ENCODE data around the gene CABLES1.

The CABLES1 gene

DNA sequence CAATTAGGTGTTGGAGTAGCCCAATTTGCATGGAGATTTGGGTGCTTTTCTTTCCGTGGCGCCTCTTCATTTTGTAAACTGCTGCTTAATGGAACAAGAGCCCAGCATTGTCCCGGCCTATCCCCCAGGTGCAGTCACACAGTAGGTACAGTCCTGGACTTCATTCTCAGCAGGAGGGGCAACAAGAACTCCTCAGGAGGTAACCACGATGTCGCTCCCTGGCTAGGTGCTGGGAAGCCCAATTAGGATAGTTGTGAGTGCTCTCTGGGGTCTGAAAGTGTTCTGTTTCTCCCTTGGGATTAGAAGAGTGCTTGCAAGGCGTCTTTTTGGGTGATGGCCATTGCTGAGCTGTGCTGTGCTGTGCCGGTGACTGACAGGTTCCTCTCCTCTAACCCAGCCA lies 53.8 kb downstream of the CABLES1 start:
- no peak for FAIRE-seq
- DNase-seq (ENCODE audit: insufficient read length, low spot score) = no peak

DNA sequence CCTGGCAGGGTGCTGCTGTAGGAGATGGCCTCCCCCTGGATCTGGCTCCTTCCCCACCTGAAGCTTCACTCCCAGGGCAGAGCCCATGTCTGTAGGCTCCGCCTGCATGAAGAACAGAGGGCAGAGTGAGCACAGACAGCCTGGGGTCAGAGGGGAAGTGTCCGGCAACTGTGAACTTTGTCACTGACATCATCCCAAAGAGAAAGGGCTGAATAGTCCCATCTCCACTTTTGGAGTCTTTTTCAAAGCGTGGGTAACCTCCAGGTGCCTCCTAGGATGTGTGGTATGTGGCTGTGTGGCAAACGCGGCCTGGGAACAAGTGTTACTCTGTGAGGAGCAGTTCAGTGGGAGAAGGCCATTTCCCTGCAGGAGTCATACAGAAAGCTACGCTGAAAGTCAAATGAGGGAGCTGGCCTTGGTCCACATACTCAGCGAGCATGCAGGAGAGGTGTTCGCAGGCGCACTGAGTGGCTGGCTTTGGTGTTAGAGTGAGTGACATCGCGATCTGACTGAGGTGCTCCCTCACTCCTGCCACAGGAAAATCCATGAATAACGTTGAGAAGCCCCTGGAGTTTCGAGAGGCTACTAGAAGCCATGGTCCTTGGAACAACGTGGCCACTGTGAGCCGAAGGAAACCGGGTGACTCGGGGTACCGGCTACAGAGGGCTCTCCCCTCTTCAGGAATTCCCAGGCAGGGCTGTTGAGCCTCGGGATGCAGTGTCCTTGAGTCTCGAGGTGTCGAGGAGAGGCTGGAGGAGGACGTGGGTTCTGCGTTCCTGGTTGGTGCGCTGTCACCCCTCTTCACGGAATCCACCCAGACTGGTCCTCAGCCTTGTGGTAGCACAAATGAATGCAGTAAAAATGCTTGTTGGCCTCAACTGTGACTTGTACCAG lies 54.7 kb downstream of the CABLES1 start:
- FAIRE-seq = no peak
- no peak for DNase-seq (ENCODE audit: insufficient read length, low spot score)

DNA sequence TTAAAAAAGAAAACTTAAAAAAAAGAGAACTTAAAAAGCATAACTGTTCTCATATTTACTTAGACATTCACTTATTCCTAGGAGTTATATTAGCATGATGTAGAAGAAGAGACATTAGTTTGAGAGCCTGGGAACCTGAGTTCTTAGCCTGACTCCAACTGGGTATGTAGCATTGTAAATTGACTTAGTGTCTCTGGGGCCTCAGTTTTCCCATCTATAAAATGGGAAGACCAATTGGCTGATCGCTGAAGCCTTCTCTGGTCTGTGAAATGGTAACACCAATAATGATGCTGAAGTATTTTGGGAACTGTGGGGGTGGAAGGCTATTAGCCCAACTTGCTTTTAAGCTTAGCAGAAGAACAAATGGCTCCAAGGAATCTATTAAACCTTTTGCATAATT lies 55.9 kb downstream of the CABLES1 start:
- DNase-seq (ENCODE audit: insufficient read length, low spot score) (no peak), FAIRE-seq (no peak)

DNA sequence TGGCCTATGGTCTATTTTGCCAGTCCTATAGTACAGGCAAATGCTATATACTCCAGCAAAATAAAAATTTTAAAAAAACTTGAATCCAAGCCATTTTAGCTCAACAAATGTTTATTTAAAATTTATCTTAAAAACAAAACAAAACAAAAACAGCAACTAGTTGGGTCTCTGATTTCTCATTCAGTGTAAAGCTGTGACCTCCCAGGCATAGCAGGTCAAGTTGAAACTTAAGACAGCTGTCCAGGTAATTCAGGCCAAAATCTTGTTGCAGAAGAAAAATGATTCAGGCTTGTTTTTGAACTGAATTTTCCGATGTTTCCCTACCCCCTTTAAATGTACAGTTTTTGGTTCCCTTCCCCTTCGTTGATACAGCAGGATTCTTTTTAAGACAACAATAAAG lies 58.5 kb downstream of the CABLES1 start:
- no peak for FAIRE-seq

DNA sequence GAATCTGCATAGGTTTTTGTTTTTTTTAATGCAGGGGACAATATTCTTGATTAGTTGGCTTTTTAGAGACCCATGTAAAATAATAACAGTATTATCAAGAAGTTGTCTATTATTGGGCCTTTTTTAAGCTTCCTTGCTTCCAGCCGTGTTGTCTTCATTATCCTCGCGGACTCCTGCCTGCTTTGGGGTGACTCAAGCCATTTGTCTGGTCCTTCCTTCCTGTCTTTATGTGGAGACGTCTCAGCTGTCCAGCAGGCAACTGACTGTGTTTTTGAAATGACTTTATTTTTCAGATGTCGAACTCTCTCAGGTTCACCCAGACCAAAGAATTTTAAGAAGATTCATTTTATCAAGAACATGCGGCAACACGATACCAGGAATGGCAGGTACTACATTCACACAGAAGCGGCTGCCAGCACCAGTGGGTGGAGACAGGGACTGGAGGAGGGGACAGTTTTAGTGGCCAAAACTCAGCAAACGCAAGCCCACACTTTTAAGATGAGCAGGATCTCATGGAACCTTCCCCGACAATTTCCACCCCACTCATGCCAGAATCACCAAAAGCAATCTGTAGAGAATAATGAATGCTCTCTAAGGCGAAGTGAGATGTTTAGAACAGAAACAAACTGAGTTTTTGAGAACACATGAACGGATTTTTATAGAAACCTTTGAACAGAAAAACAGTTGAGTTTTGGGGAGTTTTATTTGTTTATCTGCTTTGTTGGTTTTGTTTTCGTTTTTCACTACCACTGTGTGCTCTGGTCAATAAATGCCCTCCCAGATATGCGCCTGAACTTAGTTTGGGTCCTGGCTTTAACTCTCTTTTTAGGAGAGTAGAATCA lies 59.1 kb downstream of the CABLES1 start:
- DNase-seq (ENCODE audit: insufficient read length, low spot score) = no peak

More for the DNA sequence above, 58.5 kb downstream of the CABLES1 start:
- DNase-seq (ENCODE audit: insufficient read length, low spot score) = no peak

DNA sequence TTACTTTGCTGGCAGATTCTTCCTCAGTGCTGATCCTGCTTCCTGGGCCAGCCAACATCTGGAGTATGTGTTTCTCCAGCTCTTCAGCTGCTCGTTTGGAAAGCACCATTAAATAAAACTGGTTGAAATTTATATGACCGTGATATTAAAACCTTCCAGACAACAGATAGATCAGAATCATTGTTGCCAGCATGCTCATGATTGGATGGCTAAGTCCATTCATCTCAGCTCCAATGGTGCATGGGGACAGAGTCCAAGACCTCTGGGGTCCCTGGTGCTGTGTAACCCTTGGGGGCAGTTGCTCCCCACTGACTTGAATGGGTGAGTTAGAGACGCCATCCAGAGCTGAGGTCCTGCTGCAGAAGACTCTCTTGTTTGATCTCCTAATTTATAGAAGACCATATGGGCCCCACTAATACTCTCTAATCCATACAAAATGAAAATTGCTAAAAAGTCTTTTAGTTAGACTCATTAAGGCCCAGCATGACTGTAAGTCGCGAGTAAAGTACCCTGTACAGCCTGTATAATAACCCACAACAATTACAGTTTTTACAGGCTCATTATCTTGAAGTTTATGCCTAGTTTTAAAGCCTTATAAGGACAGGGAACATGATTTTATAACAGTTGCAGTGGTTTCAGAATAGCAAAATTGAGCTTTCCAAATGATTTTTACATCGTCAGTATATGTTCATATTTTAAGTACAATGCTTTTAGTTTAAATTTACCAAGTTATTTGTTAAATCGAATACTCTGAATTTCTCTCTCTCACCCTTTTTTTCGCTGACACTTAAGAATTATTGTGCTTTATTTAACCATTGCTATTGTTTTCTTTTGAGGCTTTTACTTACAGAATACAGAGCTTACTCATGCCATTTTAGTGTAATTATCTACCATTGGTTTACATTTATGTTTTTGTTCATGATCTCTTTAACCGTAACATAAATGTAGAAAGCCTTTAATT lies 60.0 kb downstream of the CABLES1 start:
- DNase-seq (ENCODE audit: insufficient read length, low spot score) = no peak
- no peak for FAIRE-seq

More for the DNA sequence above, 59.1 kb downstream of the CABLES1 start:
- no peak for FAIRE-seq

DNA sequence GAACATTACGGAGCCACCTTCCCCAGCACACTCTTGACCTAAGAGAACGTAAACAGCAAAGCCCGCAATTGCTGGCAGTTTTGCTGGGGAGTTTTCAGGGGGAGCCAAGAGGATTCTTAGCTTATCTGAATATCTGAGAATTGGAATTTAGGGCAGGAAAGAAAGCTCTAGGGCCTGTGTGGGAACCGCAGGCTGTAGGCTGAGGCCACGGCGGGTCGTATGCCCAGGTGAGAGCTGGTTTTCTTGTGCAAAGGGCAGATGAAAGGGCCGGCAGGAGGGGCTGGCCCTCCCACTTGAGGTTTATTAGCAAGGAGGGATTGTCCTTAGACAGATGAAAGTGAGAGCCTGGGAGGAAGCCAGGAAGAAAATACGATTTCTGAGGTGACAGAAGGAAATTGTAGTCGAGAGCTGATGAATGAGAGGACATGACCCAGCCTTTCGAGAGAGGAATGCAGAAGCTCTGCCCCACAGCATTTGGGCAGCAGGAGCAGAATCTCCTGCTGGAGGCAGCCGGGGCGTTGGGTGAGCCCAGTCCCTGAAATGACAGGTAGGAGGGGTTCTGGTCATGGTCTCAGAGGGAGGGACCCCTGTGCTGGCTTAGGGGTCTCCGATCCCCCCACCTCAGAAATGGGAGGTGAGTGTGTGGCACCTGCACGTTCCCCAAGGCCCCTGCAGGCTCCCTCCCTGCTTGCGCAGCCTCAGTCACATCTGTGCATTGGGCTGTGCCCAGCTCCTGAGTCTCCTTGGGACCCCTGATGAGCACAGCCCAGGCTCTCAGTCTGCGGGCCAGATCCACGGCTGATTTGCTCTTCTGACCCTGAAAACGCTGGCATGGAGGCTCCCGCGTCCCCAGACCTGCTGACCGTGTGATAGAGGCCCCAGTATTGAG lies 61.1 kb downstream of the CABLES1 start:
- FAIRE-seq (no peak), DNase-seq (ENCODE audit: insufficient read length, low spot score) (no peak)

DNA sequence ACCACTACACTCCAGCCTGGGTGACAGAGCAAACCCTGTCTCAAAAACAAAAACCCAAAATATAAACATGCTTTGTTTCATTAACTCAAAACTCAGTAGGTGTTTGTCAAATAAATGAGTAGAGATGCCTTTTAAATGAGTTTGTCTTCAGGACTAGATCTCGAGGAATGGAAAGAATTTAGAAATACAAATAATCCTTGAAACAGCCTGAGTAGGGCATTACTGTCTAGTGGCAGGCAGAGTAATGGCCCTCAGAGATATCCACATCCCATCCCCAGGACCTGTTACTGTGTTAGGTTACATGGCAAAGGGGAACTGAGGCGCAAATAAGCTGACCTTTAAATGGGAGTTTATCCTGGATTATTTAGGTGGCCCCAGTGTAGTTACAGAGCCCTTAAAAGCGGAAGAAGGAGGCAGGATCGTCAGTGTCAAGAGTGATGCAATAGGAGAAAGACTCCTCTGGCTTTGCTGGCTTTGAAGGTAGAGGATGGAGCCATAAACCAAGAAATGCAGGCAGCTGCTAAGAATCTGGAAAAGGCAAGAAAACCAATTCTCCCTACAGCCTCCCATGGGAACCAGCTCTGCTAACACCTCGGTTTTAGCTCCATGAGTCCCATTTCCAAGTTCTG lies 63.0 kb downstream of the CABLES1 start:
- FAIRE-seq (no peak), DNase-seq (ENCODE audit: insufficient read length, low spot score) (no peak)

DNA sequence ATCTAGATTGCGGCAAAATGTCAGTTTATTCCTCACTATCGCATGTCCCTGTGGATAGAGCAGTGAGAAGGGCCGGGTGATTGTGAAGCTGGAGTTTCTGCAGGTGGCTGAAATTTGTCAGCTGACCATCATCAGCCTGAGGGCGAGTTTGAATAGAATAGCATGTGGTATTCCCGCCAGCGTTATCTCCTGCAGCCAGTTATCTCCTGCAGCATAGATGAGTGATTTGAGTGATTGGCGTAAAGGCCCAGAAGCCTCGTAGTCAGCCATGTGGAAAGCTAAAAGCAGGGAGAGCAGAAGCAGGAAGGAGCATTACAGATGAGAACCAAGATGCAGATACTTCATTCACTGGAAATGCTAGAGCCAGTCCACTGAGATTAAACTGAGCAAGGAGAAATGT lies 65.5 kb downstream of the CABLES1 start:
- FAIRE-seq (no peak), DNase-seq (ENCODE audit: insufficient read length, low spot score) (no peak)

DNA sequence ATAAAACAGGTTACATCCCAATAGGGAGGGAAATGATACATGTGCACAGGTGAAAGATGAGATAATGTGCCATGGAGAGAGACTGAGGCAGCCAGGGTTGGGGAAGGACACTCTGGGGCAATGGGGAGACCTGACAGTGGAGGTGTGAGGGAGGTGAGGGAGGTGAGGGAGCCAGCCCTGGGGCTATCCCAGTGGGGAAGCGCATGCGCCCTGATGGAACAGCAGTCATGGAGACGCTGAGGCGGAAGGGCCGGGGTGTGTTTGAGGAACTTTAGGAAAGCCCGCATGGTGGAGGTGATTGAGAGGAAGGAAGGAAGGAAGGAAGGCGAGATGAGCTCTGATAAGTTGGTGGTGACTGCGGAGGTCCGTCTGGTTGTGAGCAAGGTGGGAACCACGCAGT lies 66.5 kb downstream of the CABLES1 start:
- no peak for DNase-seq (ENCODE audit: insufficient read length, low spot score)
- FAIRE-seq = no peak

DNA sequence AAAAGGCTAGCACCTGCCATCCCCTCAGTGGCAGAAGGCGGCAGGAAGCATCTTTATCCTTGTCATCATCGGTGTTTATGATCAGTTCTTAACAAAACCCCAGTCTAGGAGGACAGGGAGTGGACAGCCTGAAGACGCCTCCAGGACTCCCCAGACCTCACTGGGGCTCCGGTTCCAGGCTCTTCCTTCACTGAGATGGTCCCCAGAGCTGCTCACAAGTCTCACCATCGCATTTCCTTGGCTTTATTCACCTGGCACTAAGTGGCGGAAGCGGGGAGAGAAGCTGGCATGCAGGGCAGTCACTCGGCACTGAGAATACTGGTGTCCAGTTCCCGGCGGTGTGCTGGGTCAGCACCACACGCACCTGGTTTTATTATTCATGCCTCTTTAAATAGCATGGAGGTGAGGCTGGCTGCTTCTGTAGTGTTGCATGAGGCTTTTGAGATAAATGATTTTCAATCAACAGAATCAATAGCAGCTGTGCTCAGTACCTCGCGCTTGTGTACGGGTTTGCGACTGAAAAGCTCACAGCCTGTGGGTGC lies 68.7 kb downstream of the CABLES1 start:
- FAIRE-seq = no peak
- no peak for DNase-seq (ENCODE audit: insufficient read length, low spot score)

DNA sequence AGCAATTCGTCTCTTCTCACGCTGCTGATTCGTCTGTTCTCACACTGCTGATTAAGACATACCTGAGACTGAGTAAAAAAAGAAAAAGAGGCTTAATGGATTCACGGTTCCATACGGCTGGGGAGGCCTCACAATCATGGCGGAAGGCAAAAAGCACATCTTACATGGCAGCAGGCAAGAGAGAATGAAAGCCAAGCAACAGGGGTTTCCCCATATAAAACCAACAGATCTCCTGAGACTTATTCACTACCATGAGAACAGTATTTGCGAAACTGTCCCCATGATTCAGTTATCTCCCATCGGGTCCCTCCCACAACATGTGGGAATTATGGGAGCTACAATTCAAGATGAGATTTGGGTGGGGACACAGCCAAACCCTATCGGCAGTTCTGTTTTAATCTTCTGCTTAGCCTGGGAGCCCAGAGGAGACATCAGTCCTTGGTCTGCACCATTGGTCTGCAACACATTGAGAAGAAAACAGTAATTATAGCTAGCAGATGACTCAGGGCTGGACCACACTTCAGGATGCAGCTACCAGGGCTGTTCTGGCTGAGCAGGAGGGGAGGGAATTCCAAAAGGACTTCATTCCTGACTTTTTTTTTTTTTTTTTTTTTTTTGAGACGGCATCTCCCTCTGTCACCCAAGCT lies 69.4 kb downstream of the CABLES1 start:
- DNase-seq (ENCODE audit: insufficient read length, low spot score) = no peak

DNA sequence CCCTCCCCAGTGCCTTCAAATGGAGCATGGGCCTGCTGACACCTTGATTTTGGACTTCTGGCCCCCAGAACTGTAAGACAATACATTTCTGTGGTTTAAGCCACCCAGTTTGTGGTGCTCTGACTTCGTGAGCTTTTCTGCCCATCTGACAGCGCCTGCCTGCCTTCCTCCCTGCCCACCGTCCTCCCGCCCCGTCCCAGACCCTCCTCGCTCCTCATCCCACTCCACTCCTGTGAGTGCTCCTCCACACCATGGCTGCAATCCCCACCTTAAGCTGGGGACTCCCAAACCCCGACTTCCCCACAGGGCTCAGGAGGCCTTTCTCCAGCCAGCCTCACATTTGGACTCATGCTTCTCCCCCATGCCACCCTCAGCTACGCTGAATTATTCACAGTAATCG lies 70.7 kb downstream of the CABLES1 start:
- FAIRE-seq = no peak
- no peak for DNase-seq (ENCODE audit: insufficient read length, low spot score)

More for the DNA sequence above, 69.4 kb downstream of the CABLES1 start:
- no peak for FAIRE-seq

DNA sequence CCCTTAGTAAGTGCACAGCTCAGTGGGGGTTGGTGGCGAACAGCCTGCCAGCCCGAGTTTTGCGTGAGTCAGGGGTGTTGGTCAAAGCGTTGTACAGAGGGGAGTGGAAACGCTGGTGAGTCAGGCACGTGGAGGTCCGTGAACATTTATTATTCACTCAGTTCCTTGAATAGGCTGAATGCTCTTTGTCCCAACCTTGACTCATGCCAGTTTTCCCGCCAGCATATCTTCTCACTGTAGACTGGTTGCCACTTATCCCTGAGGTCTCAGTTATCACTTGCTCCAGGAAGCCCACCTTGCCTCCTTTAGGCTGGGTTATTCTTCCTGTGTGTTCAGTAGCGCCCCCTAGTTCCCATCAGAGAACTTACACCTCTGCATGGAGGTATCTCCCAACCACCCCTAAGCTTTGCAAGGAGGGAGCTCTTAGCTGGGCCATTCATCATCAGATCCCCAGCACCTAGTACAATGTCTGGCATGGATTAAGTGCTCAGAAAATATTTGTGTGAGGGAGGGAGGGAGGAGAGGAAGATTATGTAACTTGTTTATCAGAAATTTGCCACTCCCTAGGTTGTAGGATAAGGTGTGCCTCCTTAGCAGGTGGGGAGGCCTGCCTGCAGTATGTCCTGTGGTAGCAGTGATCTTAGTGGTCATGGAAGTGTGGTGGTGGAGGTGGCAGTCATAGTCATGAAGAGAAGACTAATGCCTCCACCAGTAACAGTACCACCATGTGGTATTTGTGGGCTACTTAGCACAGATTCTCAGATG lies 72.1 kb downstream of the CABLES1 start:
- no peak for DNase-seq (ENCODE audit: insufficient read length, low spot score)
- no peak for FAIRE-seq

DNA sequence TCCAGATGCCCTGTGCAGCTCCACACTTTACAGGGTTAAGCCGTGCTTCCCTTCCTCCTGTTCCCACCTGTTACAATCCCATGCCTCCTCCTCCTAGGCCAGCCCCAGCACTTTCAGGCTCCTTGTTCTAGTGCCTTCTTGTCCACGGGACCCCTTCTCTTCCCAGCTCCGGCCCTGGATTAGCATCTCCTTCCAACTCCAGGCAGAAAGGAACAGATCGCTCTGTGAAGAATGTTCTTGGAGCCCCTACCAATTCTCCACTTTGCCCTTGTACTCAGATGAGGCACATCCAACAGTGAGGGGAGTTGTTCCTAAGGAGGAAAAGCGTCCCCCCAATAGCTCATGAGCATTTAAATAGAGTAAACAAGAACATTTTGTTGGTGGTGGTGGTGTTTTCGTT lies 72.7 kb downstream of the CABLES1 start:
- FAIRE-seq (no peak), DNase-seq (ENCODE audit: insufficient read length, low spot score) (no peak)

DNA sequence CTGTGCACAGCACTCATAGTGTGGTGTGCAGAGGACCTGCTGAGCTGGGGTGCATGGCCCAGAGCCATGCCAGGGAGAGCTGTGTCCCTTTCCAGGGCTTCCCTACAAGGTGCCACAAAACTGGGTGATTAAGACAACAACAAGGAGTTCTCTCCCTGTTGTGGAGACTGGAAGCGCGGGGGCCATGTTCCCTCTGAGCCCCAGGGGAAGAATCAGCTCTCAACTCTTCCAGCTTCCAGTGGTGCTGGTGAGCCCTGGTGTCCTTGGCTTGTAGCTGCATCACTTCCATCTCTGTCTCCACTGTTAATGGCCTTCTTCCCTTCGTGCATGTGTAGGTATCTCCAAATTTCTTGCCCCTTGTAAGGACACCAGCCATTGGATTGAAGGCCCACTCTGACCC lies 73.3 kb downstream of the CABLES1 start:
- DNase-seq (ENCODE audit: insufficient read length, low spot score) = no peak
- no peak for FAIRE-seq

DNA sequence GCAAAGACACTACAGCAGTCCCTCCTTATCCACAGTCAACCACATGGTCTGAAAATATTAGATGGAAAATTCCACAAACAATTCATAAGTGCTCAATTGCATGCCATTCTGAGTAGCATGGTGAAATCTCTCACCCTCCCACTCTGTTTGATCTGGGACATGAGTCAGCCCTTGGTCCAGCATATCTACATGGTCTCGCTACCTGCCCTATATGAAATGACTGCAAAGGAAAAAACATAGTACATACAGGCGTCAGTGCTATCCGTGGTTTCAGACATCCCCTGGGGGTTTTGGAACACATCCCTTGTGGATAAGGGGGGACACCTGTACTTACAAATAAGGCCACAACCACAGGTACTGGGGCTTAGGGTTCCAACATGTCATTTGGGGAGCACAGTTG lies 73.7 kb downstream of the CABLES1 start:
- FAIRE-seq = no peak

DNA sequence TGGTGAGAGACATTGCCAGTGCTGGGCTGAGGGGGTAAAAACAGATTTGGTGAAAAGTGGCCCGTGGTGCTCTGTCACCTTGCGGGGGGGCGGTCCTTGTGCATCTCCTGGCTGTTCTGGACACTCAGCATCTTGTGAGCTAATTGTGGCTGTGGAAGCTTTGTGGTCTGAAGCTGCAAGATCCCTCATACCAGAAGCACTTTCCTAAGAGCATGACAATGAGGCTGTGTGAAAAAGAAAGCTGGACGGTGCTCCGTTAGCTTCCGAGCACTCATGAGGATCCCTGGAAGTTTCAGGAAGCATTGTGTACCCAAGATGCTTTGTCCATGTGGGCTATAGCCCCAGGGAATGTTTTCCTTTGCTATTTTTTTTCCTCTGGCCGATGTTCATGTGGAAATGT lies 74.5 kb downstream of the CABLES1 start:
- no peak for FAIRE-seq

More for the DNA sequence above, 73.7 kb downstream of the CABLES1 start:
- no peak for DNase-seq (ENCODE audit: insufficient read length, low spot score)

More for the DNA sequence above, 74.5 kb downstream of the CABLES1 start:
- no peak for DNase-seq (ENCODE audit: insufficient read length, low spot score)
